Measurements from ENCODE around the gene CASTOR2.

DNA sequence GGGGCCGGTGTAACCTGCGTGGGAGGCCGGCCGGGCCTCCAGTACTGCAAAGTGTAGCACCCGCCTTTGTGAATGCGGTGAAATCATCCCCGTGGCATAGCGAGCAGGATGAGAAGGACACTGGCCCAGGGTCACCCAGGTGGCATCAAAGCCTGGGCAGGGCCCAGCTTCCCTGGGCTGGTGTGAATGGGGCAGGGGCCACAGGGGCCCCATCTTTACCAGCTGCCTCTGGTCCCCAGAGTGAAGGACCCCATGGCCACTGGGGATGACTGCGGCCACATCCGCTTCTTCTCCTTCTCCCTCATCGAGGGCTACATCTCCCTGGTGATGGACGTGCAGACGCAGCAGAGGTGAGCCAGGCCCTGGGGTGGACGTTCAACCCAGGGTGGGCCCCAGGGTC lies 55.3 kb downstream of the CASTOR2 start:
- TF ChIP-seq CTCF (IDR thresholded peaks at IDR 0.05) (no peak), POLR2A (IDR thresholded peaks at IDR 0.05) (no peak)

All from right lobe of liver (tissue), 4 donors.